Epithelial cell of umbilical artery (primary cell): ENCODE measurements around the gene GSPT1. TPM values are rescaled to one million over a fixed set of nuclear protein-coding genes. Genes with fewer than 3 reads are reported as not detected.

ENCODE experiments used
- total RNA-seq: library from RNA; depleted of rRNA; stranded (reverse); fragments of >200 nt; gene quantifications from 2 replicates; pipeline ENCODE4 v1.2.3, GENCODE V29; 2014

The GSPT1 gene
- total RNA-seq: 75.4 and 92.6 TPM in 2 replicates

GRCh38 chr16:11915644-11916523 is at the start of gene GSPT1:
GSPT1 (minus strand) TSS chr16:11915956; CDS start chr16:11915720, 236 bp downstream.

GRCh38 chr16:11964761-11965551 is 49.2 kb upstream of the GSPT1 start, which contains the start of gene TNFRSF17:
TNFRSF17 (plus strand) TSS chr16:11965210; CDS start chr16:11965325, 115 bp downstream.

DNA sequence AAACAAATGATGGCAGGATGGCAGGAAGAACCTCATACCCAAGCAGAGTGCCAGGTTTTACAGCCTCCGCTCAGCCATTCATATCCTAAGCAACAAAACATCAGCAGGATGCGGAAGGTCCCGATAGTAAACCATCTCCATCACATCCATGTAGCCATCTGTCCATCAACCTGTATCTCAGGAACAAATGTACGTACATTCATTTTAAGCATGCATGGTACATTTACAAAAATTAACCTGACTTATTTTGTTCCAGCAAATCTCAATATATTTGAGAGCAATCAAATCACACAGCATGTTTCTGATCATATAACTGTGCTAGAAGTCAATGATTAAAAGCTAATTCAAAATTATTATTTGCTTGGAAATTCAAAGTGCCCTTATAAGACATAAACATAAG is 26.2 kb upstream of the GSPT1 start, which contains the start of gene NPIPB2:
NPIPB2 (minus strand) TSS at position 101 of the 400 bp plus-strand sequence; CDS start at position 101, 0 bp downstream.

GRCh38 chr16:11851294-11852091 is 64.3 kb downstream of the GSPT1 start, which contains the start of gene RSL1D1:
RSL1D1 (minus strand) TSS chr16:11851542; CDS start chr16:11851512, 30 bp downstream.

Other genes with a start within 250 kb of the GSPT1 start
- 9.6 and 15.6 TPM in 2 replicates for gene SNN, start 247.5 kb downstream of the GSPT1 start, total RNA-seq
- 21.8 and 34.3 TPM in 2 replicates for gene TXNDC11, start 173.1 kb downstream of the GSPT1 start, total RNA-seq
- gene ZC3H7A, start 118.7 kb downstream of the GSPT1 start, total RNA-seq: 29.9 and 34.8 TPM in 2 replicates
- gene RSL1D1, start 64.4 kb downstream of the GSPT1 start, total RNA-seq: 95.8 and 201 TPM in 2 replicates
- 0.32 and 1.1 TPM in 2 replicates for gene NPIPB2, start 26.1 kb upstream of the GSPT1 start, total RNA-seq
- not detected in 2 replicates for gene TNFRSF17, start 49.3 kb upstream of the GSPT1 start, total RNA-seq
- gene SNX29, start 60.8 kb upstream of the GSPT1 start, total RNA-seq: 4.9 and 13.4 TPM in 2 replicates